DMS53 treated with DMSO at 0.1 percent for 48 hours (cell line): ENCODE measurements around the gene RALA.
A peak's percentile ranks its signal among the peaks of the same experiment; 100 is the strongest.
"Not testable (repeated sequence)": the region's sequence is repeated elsewhere in the genome, so short reads cannot be mapped to it uniquely, and the experiment has no call there.

Experiments
- DNase-seq: peaks from one replicate; lab custom pipeline; 2025; ENCODE audit not compliant: unreplicated experiment; lab: John Stamatoyannopoulos, UW

The RALA gene

DNA sequence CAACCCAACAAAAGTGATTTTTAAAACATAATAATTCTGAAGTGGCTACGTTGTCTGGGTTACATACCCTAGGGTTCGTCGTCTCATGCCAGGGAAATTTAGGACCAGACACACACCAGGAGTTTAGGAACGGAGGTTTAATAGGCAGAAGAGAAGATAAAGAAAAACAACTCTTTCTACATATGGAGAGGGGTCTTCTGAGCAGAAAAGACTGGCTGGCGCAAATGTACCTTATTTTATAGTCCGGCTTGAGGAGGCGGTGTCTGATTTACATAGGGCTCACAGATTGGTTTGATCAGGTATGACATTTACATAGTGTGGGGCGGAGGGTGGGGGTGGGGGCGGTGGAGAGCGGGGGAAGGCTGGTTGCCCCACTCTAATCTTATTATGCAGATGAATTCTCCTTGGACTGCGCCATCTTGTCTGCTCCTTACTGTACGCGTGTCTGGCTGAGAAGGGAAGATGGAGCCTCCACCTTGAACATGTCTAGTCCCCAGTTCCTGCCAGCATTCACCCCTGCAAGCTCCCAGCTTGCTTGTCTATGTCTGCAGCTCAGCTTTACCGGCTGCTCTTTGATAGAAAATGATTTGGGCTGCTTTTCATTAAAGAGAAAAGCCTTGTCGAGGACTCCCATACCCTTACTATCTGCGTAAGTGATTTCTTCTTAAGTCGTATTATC lies 98.7 kb downstream of the RALA start:
- no peak for DNase-seq

DNA sequence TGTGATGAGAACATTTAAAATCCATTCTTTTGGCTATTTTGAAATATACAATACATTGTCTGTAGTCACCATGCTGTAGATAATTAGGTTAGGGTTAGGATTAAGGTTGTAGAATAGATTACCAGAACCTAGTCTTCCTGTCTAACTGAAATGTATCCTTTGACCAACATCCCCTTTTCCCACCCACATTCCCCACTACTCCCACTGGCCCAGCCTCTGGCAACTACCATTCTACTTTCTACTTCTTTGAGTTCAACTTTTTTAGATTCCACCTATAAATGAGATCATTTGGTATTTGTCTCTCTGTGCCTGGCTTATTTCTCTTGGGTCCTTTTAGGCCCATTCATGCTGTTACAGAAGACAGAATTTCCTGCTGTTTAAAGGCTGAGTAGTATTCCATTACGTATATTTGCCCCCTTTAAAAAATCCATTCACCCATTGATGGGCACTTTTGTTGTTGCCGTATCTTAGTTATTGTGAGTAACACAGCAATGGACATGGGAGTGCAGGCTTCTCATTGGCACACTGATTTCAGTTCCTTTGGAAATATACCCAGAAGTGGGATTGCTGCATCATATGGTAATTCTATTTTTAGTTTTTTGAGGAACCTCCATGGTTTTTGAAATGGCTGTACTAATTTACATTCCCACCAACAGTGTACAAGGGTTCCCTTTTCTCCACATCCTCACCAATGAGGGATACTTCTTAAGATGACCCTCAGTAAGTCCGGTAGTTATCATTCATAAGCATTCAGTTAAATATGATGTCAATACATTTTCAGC lies 104.0 kb downstream of the RALA start:
- no peak for DNase-seq

DNA sequence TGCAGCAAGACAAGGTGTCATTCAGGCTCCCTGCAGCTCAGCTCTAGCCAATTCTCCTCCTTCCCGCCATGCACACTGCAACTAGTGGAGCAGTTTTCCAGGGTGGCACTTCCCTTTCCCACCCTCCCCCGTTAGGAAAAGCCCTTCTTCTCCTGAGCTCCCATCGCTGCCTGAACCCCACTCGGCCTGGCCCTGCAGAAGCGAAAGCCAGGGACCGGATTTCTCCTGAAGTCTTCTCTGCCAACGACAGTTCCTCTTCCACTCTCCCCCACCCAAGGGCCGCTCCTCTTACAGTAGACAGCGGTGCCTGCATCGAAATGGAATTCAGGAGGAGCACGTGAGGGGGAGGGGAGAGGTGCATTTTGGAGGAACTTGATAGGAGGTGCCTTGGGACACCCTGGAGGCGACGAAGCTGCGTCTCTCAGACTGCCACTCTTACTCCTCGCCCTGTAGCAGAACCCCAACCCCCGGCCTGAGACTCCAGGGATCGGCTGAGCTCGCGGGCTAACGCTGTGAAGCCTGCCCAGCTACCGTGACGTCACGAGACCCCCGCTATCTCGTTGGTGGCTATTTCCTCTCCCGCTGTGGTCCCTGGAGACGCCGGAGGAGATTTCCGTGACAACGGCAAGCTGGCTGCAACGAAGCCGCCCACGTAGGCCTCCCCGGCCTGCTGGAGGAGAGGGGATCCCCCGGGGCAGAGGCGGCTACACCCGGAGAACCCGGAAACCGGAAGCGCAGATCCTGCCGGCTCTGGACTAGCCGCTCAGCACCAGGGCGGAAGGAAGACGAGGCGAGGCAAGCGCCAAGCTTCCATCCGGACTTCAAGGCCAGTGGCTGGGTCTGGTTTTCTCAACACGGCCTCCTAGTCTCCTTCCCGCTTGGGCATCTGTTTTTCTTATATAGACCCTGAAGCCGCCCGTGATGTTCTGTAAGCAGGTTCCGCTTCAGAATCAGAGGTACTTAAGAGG lies 109.7 kb downstream of the RALA start:
- DNase-seq: peak; percentile 80

DNA sequence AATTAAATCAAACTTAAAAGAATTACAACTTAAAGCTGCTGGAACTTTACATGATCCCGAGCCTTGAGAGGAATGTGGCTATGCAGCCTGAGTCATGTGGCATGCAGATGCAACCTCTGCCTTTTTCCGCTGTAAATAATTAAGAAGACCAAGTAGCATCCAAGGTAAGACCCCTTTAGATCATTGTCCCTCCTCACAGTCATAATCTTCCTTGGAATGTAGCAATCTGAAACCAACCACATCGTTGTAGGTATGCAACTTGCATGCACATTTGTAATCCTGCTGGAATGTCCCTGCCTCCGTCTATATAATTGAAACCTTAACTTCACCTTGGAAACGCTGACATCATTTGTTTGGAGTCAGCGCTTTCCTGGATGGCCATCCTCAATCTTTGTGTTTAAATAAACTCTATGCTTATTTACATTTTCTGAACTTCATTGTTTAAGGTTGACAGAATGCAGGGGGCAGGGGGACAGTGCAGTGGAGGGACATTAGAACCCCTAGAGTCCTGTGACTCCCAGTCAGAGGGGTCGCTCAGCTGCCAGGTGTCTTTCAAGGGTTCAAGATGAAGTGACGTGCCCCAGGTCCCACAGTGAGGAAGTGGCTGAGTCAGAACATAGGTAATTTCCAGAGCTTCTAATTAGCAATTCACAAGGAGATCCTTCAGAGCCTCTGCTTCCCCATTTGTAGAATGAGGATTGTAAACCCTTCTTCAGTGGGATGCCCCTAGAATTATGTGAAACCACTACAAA lies 110.7 kb downstream of the RALA start:
- peak; percentile 55 for DNase-seq

DNA sequence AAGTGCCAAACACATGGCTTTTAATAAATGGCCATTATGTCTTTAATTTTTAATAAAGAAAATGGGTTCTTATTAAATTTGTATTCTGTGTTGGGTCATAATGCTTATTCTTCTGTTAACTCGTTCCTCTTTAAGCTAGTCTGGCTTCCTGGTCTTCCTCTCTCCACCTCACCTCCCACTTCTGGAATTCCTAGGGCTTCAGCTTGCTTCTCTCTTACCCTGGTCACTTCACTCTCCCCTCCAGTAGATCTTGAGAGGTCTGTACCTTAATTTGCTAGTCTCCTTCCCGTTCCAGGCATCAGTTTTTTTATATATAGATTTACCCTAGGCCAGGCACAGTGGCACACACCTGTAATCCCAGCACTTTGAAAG lies 111.2 kb downstream of the RALA start:
- DNase-seq: no peak

DNA sequence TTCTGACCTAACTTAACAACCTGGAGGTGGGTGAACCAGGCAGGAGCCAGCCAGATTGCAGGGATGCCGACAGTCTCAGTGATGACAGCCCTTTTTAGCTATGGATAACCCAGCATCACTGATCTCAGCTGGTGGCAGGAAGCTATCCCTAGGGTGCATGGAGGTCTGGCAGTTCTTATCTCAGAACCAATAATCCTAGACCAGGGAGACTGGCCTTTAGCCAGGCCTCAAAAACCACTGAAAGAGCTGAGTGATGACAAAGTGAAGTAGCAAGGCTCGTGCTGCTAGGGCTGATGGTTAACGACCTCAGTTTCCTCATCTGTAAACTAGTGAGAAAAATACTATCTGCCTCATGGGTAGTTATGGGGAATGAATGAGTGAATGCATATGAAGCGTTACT lies 112.5 kb downstream of the RALA start:
- DNase-seq: no peak

DNA sequence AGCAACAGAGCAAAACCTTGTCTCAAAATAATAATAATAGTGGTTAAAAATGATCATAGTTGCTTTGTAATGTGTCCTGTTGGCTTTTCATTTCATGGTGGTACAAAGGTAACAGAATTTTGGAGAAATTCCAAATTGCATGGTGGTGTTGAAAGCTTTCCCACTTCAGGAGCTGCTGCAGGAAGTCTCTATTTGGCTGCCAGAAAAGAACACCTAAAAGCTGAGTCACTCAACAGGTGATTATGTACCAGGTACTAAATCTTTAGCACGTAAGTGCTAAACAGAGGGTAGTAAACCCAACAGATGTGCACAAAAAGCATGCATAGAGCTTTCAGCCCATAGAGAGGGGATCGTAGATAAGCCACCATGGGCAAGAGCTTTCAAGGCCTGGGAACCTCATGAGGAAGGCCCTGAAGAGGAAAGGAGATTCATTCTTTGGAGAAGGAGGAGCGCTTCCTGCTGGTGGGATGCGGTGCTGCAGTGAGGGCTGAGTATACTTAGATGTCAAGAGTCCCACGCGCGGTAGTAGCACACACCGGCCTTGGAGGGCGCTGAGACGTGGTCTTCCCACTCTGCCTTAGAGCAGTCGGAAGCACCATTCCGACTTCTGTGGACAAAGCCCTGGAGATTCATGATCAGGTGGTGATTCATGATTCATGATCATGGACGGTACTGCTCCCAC lies 118.7 kb downstream of the RALA start:
- peak; percentile 12 for DNase-seq

DNA sequence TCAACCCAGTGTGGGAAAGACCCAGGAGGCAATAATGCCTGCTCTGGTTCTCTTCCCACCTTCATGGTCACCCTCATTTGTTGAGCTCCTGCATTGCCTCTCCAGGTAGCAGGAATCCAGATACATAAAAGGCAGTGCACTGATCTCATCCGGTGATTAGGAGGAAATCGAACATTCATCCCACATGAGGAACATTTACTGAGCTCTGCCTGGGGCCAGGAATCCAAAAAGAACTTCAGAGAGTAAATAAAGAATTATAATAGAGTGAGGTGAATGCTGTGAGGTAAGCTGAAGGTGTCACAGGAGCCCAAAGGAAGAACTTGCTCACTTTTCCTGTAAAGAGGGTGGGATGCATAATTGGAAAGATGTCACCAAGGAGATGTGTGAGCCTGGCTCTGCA lies 121.2 kb downstream of the RALA start:
- DNase-seq: no peak

DNA sequence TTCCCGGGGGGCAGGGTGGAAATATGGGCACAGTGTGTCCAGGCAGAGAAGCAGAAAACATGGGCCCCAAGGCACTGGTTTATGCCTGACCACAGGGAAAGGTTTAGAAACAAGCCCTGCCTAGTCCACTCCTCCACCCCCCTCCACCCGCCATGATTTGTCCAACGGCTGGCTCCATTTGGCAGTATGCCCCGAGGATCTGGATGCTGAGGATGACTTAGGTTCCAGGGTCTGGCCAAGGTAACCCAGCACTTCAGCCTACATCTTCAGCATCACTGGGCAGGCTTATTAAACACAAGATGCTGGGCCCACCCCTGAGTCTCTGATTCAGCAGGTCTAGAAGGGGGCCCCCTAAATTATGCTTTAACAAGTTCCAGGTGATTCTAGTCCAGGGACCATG lies 121.9 kb downstream of the RALA start:
- DNase-seq: no peak

DNA sequence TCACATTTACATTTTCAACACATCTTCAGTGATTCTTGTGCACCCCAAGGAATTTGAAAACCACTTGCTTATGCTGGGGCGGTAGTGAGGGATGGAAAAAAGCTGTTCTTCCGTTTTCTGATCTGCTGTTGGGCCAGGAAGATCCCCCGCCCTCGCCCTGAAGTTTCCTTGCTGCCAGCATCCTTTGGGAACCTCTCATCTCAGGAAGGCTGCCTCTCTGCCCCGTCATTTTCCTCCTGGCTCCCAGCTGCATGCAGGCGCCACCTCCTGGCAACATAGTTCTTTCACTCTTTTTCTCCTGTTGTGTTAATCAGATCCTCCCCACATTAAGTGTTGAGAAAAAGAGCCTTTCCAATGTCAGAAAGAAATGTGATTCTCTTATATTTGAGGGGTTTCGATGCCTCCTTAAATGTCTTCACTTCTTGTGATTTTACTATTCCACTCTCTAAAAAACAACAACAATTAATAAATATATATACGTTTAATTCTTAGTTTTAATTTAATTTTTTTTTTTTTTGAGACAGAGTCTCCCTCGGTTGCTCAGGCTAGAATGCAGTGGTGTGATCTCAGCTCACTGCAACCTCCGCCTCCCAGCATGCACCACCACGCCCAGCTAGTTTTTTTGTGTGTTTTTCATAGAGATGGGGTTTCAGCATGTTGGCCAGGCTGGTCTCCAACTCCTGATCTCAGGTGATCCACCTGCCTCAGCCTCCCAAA lies 122.9 kb downstream of the RALA start:
- DNase-seq: peak; percentile 77

DNA sequence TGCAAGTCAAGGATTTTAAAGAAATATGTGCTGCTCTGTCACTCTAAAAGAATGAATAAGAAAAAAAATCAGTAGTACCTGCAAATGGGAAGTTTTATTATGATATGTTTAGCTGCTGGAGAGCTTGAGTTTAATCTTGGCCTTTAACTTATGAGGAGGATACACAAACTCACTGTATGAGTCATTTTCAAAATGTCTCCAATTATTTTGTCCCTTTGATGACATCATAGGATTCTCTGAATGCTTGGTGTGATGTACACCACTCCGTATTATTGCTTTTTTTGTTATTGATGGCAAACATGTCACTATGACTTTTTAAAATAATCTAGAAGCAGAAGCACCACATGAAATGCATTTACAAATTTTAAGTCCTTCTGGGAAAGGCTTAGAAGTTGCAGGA lies 125.8 kb downstream of the RALA start:
- no peak for DNase-seq

DNA sequence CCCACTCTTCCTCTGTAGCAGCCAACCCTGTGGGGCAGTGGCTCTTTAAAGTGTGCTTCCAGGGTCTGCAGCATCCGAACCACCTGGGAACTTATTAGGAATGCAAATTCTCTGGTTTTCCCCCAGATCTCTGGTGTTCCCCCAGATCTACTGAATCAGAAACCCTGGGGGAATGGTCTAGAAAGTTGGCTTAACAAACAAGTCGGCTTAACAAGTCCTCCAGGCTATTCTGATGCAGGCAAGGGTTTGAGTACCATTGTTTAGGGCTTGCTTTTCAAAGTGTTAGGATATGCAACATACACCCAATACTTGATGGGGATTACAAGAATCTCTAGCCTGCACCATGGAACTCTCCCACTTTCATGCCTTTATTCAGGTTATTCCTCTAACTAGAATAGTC lies 126.3 kb downstream of the RALA start:
- no peak for DNase-seq

DNA sequence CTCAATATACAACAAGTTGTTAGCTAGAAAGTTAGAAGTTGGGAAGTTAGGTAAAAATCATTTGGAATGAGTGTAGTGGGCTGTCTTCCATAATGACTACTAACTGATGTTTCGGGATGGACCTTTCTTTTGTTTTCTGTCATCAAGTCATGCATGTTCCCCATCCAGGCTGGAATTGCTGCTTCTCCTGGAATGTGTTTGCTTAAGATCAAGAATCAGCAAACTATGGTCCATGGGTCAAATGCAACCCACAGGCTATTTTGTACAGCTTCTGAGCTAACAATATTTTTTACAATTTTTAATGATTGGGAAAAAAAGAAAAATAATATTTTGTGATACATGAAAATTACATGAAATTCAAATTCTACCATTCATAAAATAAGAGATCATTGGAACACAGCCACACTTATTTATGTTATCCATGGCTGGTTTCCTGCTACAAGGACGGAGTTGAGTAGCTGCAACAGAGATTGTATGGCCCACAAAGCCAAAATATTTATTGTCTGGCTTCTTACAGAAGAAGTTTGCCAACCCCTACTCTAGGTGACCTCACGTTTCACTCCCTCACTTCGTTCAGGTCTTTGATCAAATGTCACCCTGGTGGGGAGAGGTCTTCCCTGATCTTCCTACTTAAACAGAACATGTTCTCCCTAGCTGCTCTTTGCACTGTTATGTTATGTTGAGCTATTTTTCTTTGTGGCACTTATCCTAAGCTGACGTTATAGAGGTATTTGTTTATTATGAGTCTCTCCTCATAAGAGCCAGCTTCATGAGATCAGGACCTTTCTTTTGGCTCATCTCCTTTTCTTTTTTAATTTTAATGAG lies 127.1 kb downstream of the RALA start:
- DNase-seq: no peak

DNA sequence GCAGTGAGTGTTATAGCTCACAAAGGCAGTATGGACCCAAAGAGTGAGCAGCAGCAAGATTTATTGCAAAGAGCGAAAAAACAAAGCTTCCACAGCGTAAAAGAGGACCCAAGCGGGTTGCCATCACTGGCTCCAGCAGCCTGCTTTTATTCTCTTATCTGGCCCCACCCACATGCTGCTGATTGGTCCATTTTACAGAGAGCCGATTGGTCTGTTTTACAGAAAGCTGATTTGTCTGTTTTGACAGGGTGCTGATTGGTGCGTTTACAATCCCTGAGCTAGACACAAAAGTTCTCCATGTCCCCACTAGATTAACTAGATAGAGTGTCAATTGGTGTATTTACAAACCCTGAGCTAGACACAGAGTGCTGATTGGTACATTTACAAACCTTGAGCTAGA lies 129.9 kb downstream of the RALA start:
- DNase-seq: not testable (repeated sequence)

DNA sequence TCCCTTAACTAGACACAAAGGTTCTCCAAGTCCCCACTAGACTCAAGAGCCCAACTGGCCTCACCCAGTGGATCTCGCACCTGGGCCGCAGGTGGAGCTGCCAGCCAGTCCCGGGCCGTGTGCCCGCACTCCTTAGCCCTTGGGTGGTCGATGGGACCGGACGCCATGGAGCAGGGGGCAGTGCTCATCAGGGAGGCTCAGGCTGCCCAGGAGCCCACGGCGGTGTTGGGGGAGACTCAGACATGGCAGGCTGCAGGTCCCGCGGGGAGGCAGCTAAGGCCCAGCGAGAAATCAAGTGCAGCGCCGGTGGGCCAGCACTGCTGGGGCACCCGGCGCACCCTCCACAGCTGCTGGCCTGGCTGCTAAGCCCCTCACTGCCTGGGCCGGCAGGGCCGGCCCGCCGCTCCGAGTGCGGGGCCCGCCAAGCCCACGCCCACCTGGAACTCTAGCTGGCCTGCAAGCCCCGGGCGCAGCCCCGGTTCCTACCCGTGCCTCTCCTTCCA lies 130.5 kb downstream of the RALA start:
- no peak for DNase-seq

DNA sequence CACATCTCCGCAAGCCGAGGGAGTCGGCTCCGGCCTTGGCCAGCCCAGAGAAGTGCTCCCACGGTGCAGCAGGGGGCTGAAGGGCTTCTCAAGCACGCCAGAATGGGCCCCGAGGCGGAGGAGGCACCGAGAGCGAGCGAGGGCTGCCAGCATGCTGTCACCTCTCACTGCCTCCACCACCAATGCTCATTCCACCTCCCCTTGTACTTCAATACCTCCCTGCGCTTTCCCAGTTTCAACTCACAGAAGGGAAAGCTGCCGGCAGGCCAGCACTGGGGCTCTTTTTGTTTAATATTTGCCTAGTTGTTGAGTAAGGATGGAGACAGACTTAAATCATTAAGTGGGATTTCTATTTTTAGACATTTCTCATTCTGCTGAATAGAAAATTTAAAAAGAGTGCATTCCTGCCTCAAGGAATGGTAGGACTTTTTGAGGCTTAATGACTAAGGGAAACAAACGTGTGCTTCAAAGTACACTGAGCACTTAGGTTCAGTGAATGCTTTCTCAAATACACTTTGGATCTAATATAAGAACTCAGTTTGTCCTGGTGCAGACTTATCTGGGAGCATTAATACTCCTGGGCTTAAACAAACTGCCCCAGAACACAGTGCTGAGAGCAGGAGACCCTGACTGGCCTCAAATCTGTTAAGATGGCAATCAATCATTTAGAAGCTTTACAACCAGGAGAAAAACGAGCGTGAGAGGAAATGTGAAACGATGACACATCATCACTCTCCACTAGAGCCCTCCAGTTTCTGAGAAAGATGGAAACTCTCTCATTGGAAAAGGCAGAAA lies 131.2 kb downstream of the RALA start:
- DNase-seq: no peak

DNA sequence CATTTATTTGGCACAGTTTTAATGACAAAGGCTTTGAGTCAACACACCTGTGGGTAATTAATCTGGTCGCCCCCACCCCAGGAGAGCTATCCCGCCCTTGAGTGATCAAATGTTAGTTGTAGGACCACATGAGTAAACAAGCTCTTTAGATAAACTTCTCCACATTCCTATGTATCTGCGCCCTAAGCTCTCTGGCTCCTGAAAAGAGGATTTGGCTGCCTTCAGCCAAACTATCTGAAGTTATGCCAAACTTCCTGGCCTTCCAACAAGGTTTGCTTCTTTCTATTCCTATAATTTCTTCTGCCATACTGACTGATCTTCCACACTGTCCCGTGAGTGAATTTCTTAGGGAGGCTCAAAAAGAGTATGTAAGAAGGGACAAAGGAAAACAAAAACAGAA lies 134.2 kb downstream of the RALA start:
- no peak for DNase-seq
